Activated gamma-delta T cell treated with anti-CD3 and anti-CD28 coated beads, Interleukin-2, amount 50 U/mL, for 16 hours (primary cell): Measurements from ENCODE around the gene ADAMTS12.

ENCODE experiments used
- DNase-seq: peaks from one replicate; pipeline ENCODE4 v3.0.0-alpha.2; 2020; ENCODE audit warnings: low read depth

ADAMTS12 gene

DNA sequence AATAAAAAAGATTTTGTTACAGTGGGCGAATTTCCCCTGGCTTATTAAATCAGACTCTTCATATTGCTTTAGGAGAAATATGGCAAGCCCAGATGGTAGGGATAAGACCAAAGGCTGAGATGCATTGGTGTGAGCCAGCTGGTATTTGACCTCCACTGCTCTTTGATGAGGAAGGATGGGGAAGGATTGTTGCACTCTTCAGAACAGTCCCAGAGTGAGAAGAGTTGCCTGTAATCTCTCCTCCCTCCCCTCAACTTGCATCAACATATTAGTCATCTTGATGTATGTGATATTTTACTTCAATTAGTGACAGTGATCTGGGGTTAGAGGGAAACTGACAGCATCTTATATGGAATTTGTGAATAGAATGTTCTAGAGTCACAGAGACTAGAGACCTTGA lies 136.6 kb downstream of the ADAMTS12 start:
- DNase-seq, result no peak

DNA sequence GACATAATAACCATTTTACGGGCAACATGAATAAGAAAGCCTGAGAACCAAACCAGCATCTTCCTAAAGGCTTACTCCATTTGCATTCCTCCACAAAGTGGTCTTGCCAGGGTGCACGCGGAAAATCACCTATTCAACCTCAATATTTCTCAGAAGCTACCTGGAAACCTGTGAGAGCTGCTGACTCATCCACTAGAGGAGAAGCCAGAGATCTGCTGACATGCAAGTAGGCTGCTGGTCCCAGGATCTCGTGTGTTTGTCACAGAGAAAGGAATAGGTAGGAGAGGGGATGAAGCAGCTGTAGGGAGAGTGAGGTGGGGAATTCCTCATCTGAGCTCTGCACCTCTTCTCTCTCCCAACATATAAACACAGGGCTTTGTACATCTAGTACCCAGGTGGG lies 138.1 kb downstream of the ADAMTS12 start:
- DNase-seq, result no peak

GRCh38 chr5:33748754-33749153 lies 143.0 kb downstream of the ADAMTS12 start:
- DNase-seq, result no peak

DNA sequence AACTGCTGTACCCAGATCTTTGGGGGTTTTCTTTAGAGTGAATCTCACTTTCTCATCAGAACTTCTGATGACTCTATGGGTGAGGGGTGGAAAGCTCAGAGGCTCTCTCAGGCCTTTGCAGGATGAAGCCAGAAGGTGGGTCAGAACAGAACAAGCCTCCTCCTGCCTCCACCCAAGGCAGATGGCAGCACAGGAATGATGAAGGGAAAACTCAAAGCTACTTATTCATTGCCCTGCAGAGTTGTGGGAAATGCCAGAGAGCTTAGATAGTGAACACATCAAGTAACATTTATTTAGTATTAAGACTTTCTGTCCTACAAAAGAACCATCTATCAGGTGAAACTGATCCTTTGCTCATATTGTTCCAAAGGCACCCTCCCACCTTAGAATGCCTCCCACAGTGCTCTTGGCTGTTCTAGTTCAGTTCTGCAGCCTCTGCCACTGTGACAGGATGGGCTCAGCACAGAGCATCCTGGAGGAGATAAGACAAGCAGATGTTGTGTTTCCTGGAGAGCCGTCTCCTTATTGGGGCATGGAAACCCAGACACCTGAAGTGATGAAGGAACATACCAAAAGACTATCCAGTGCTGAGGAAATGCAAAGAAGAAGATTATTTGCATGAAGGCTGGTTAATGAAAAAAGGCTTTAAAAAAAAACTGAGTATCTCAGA lies 146.6 kb downstream of the ADAMTS12 start:
- no peak for DNase-seq

DNA sequence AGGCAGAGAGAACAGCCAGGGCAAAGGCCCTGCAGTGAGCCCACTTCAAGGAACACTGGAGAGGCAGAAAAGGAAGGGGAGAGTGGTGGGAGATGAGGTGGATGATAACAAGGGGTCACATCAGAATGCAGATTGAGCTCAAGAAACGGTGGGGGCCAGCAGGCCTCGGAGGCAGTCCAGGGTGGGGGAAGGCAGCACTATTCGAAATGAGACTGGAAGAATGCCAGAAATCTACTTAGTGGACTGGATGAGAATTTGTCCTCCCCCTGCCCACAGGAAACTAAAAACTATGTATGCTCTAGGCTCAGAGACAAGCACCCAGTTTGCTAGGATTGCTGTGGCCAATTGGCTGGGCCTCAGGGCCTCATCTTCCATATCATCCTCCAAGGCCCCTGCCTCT lies 148.7 kb downstream of the ADAMTS12 start:
- DNase-seq, result no peak

GRCh38 chr5:33742181-33742580 lies 149.6 kb downstream of the ADAMTS12 start:
- DNase-seq, result no peak

DNA sequence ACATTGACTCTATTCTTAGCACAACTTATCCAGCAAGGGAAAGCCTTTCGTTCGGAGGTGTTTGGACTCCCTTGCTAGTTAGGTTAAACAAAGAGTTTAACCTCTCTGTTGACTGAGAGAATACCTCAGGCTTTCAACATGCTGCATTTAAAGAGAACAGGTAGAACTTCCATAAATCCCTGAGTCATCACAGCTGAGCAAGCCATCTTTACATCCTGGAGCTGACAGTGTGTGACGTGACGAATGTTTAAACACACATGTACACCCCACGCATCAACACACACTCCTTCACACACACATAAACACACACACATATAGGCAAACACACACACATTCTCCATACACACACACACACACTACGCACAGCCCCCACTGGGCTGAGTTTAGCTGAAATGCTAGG lies 152.8 kb downstream of the ADAMTS12 start:
- no peak for DNase-seq

DNA sequence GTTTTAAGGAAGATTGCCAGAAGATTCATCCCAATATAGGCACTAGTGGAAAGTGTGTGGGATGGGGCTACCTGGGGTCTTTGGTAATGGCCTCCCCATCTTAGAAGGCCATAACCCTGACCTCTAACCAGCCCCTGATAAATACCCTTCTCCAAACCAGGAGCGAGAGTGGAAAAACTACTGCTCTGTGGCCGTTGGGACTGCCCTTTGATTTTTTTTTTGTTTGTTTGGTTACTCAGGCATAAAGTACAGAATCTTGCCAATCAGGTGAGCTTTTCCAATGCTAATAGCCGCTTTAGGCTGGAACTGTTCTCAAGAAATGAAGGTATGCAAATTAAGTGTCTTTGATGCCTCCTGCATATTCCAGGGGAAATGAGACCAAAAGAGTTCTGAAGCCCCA lies 153.7 kb downstream of the ADAMTS12 start:
- no peak for DNase-seq

- no peak for DNase-seq
Observed at GRCh38 chr5:33737697-33738096, 154.1 kb downstream of the ADAMTS12 start.

DNA sequence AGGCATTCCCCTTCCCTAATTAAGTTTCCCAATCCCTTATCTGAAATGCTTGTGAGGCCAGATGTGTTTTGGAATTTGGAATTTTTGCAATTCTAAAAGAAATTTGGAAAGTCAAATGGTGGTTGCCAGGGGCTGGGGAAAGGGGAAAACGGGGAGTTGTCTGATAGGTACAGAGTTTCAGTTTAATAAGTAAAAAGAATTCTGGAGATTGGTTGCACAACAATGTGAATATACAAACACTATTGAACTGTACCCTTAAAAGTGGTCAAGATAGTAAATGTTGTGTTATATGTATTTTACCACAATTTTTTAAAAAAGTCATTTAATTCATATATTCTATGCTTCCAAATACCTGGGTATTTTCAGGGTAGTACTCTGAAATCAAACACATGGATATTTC lies 154.5 kb downstream of the ADAMTS12 start:
- no peak for DNase-seq

DNA sequence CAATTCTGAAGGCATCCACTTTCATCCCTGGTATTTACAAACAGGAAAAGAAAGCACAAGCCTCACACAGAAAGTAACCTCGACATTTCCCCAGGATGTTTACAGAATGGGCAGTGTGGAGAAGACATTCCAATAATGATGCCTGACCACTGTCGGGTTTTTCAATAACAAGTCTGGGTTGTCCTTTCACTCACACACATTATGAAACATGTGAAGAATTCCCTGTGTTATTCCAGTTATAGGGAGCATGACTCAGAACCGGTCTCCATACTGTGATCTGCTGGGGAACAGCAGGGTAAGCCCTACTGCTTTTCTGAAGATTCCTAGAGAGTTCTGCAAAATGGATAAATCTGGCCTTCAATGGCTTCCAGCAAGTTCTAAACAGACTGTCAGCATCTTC lies 155.3 kb downstream of the ADAMTS12 start:
- no peak for DNase-seq

- DNase-seq, result no peak
Observed at GRCh38 chr5:33735072-33735471, 156.7 kb downstream of the ADAMTS12 start.

GRCh38 chr5:33734537-33734936 lies 157.3 kb downstream of the ADAMTS12 start:
- DNase-seq, result no peak

GRCh38 chr5:33733225-33733624 lies 158.6 kb downstream of the ADAMTS12 start:
- DNase-seq, result no peak

- no peak for DNase-seq
Observed at GRCh38 chr5:33726422-33727165, 165.2 kb downstream of the ADAMTS12 start.

- no peak for DNase-seq
Observed at GRCh38 chr5:33725806-33726205, 166.0 kb downstream of the ADAMTS12 start.

GRCh38 chr5:33721491-33722200 lies 170.1 kb downstream of the ADAMTS12 start:
- no peak for DNase-seq

- DNase-seq, result no peak
Observed at GRCh38 chr5:33720176-33720575, 171.6 kb downstream of the ADAMTS12 start.

GRCh38 chr5:33719769-33720168 lies 172.0 kb downstream of the ADAMTS12 start:
- DNase-seq, result no peak

- DNase-seq, result no peak
Observed at GRCh38 chr5:33715661-33716060, 176.1 kb downstream of the ADAMTS12 start.

DNA sequence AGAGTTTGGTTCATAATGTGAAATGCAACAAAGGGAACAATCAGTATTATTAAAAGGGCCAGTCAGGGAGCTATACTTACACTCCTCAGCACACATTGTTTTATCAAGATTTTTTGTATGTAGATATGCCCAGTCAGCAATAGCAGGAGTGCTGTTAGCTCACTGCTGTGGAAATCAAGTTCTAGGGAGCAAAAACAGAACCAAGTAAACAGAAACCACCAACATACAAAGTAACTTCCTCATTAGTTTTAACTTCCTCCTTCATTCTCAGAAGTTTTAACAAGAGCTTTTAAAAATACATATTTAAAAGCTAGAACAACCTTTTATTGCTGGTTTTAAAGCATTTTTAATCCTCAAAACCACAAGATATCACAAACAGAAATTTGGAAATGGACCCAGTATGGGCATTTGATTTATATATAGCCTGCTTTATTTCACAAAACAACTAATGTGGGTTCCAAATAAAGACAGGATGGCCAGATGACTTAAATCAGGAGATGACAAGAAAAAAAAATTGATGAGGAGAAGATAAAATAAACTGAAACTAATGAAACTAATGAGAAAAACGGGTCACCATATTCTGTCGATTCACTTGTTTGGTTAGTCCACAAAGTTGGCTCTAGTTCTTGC lies 178.5 kb downstream of the ADAMTS12 start:
- no peak for DNase-seq

DNA sequence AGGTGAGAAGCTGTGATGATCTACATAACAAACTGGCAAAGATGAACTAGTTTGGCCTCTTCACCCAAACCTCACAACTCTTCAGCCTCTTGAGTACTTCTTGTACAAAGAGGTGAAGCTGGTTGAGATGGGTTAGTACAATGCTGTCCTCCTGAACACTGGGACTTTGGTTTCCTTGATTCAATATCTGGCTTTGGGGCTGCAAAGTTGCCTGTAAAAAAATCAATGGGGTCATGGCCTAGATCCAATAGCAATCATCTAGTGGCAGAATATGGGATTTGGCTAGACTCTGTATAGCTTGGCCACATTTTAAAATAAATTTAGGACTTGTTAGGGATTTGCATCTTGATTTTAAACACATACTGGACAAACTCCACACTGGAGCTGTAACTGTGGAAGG lies 179.1 kb downstream of the ADAMTS12 start:
- DNase-seq, result no peak
